HCT116 (cell line): ENCODE measurements around the gene POMGNT1.
"Not testable (repeated sequence)": the region's sequence is repeated elsewhere in the genome, so short reads cannot be mapped to it uniquely, and the experiment has no call there.

ENCODE experiments used
- CBX3 ChIP-seq: IDR thresholded peaks from 2 replicates; pipeline ENCODE4 v1.6.1; 2012; ENCODE audit warnings: low read depth
- YY1 ChIP-seq: IDR thresholded peaks from 2 replicates; pipeline ENCODE4 v1.6.1; 2011; ENCODE audit warnings: low read length, low read depth, moderate library complexity, mild to moderate bottlenecking; ENCODE audit not compliant: insufficient replicate concordance; ENCODE audit errors: extremely low read depth
- TF ChIP-seq, protein P1 (sequence below), 3 experiments: fragments of 200-600 bp in 1 of 3; sonication (generic) in 1 of 3; IDR thresholded peaks in 2 of 3; conservative IDR thresholded peaks in 1 of 3; 2 replicates each; pipeline ENCODE4 v1.5.1; 2012 to 2017; ENCODE audit warnings: low read depth in 2 of 3, low read length in 2 of 3, antibody characterized with exemption in 1 of 3, borderline replicate concordance in 1 of 3, control low read depth in 1 of 3, mild to moderate bottlenecking in 1 of 3, mixed read lengths in 1 of 3, mixed run types in 1 of 3, moderate library complexity in 1 of 3; ENCODE audit not compliant: insufficient read depth in 1 of 3

DNA sequence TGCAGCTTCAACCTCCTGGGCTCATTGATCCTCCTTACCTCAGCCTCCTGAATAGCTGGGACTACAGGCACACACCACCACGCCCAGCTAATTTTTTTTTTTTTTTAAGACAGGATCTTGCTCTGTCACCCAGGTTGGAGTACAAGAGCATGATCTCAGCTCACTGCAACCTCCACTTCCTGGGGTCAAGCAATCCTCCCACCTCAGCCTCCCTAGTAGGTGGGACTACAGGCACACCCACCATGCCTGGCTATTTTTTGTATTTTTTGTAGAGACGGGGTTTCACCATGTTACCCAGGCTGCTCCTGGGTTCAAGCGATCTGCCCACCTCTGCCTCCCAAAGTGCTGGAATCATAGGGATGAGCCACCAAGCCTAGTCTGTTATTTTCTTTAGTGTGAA, 45.6 kb upstream of the POMGNT1 start:
- TF ChIP-seq YY1, CBX3: not testable (repeated sequence)
- TF ChIP-seq, protein P1, sequence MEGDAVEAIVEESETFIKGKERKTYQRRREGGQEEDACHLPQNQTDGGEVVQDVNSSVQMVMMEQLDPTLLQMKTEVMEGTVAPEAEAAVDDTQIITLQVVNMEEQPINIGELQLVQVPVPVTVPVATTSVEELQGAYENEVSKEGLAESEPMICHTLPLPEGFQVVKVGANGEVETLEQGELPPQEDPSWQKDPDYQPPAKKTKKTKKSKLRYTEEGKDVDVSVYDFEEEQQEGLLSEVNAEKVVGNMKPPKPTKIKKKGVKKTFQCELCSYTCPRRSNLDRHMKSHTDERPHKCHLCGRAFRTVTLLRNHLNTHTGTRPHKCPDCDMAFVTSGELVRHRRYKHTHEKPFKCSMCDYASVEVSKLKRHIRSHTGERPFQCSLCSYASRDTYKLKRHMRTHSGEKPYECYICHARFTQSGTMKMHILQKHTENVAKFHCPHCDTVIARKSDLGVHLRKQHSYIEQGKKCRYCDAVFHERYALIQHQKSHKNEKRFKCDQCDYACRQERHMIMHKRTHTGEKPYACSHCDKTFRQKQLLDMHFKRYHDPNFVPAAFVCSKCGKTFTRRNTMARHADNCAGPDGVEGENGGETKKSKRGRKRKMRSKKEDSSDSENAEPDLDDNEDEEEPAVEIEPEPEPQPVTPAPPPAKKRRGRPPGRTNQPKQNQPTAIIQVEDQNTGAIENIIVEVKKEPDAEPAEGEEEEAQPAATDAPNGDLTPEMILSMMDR (IDR thresholded peaks at IDR 0.05 in 2 of 3, conservative IDR thresholded peaks at IDR 0.05 in 1 of 3; ENCODE audit: borderline replicate concordance in 1 of 3, insufficient read depth in 1 of 3, low read depth in 2 of 3, low read length in 2 of 3) = not testable (repeated sequence)
